ENCODE results near the gene ERG. TPM values are rescaled to one million over a fixed set of nuclear protein-coding genes. Genes with fewer than 3 reads are reported as not detected.

Gene ERG
- total and polyA plus RNA-seq, 4 donors = 3.3 to 6.0 (median 4.1) TPM

DNA sequence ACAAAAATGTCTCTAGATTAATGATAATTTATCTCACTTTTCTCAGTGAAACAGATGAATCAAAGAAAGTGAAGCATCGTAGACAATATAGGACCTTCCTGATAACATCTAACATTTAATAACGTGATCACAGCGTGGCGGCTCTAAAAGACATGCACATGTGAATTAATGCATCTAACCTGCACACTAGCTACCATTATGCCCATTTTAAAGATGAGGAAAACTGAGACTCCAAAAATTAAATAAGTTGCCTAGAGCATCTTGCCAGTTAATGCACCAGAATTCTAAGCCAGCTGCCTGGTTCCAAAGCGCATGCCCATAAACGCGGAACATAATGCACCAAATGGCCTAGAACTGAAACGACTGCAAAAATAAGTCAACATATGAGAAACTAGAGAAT is 23.5 kb downstream of the ERG start:
- TF ChIP-seq TAF1 (conservative IDR thresholded peaks at IDR 0.05) (no peak), NR2F2 (IDR thresholded peaks at IDR 0.05) (no peak), FOXA1 (IDR thresholded peaks at IDR 0.05) (no peak), FOXA2 (IDR thresholded peaks at IDR 0.05) (no peak)
- TF ChIP-seq, protein P1, sequence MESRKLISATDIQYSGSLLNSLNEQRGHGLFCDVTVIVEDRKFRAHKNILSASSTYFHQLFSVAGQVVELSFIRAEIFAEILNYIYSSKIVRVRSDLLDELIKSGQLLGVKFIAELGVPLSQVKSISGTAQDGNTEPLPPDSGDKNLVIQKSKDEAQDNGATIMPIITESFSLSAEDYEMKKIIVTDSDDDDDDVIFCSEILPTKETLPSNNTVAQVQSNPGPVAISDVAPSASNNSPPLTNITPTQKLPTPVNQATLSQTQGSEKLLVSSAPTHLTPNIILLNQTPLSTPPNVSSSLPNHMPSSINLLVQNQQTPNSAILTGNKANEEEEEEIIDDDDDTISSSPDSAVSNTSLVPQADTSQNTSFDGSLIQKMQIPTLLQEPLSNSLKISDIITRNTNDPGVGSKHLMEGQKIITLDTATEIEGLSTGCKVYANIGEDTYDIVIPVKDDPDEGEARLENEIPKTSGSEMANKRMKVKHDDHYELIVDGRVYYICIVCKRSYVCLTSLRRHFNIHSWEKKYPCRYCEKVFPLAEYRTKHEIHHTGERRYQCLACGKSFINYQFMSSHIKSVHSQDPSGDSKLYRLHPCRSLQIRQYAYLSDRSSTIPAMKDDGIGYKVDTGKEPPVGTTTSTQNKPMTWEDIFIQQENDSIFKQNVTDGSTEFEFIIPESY (IDR thresholded peaks at IDR 0.05) = no peak
- H3K27ac ChIP-seq (ENCODE audit: low read depth in 1 of 2, low read length in 2 of 2) = no peak overlapping the region
- H3K36me3 ChIP-seq (ENCODE audit: control insufficient read depth in 4 of 4, insufficient read depth in 3 of 4, low read depth in 1 of 4, low read length in 3 of 4) = no peaks in the 10 kb centered on the region
- WGBS = 92% methylated on average over 8 of the region's 8 CpGs
- H3K4me3 ChIP-seq (ENCODE audit: low read depth in 1 of 3, low read length in 3 of 3) = no peak overlapping the region
- H3K9ac ChIP-seq (ENCODE audit: low read depth in 1 of 2, low read length in 2 of 2) = no peak overlapping the region
- no peaks in the 10 kb centered on the region for H3K9me3 ChIP-seq (ENCODE audit: control insufficient read depth in 4 of 4, low read length in 3 of 4)
- no peak for DNase-seq (ENCODE audit: low spot score)
- H3K27me3 ChIP-seq (ENCODE audit: control insufficient read depth in 4 of 4, insufficient read depth in 4 of 4, low read length in 3 of 4) = peaks cover 0 to 13% (median 2%) of the 10 kb centered on the region in 4 donors
- peaks cover 0 to 6% (median 1%) of the 10 kb centered on the region in 4 donors for H3K4me1 ChIP-seq (ENCODE audit: control insufficient read depth in 4 of 4, insufficient read depth in 4 of 4, low read length in 3 of 4)

DNA sequence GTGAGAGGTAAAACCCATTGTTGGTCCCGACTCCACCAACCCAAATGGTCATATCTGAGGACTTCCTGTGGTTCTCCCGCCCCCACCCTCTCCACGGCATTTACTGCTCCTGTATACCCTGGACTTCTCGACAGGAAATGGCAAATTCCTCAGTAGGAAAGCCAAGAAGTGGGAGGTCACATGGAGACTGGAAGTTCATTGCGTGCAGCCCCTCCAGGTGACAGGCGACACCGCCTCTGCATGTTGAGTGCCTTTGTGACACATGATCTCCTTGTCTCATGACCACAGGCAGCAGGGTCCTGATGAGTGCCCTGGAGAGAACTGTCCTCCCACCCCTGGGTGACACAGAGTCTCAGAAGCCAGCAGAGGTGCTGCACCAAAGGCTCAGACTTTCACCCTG is 24.2 kb downstream of the ERG start:
- no peaks in the 10 kb centered on the region for H3K36me3 ChIP-seq (ENCODE audit: control insufficient read depth in 4 of 4, insufficient read depth in 3 of 4, low read depth in 1 of 4, low read length in 3 of 4)
- no peak overlapping the region for H3K4me3 ChIP-seq (ENCODE audit: low read depth in 1 of 3, low read length in 3 of 3)
- TF ChIP-seq FOXA2 (IDR thresholded peaks at IDR 0.05) = no peak
- no peak for TF ChIP-seq HNF4G (IDR thresholded peaks at IDR 0.05)
- no peak for TF ChIP-seq JUND (IDR thresholded peaks at IDR 0.05)
- no peak overlapping the region for H3K9ac ChIP-seq (ENCODE audit: low read depth in 1 of 2, low read length in 2 of 2)
- H3K4me1 ChIP-seq (ENCODE audit: control insufficient read depth in 4 of 4, insufficient read depth in 4 of 4, low read length in 3 of 4) = peaks cover 0 to 6% (median 1%) of the 10 kb centered on the region in 4 donors
- no peaks in the 10 kb centered on the region for H3K9me3 ChIP-seq (ENCODE audit: control insufficient read depth in 4 of 4, low read length in 3 of 4)
- H3K27me3 ChIP-seq (ENCODE audit: control insufficient read depth in 4 of 4, insufficient read depth in 4 of 4, low read length in 3 of 4) = peaks cover 0 to 14% (median 2%) of the 10 kb centered on the region in 4 donors
- DNase-seq (ENCODE audit: low spot score) = no peak
- 62% methylated on average over 7 of the region's 7 CpGs for WGBS
- H3K27ac ChIP-seq (ENCODE audit: low read depth in 1 of 2, low read length in 2 of 2) = peak overlapping the region in 1 of 2 donors; percentile 0

DNA sequence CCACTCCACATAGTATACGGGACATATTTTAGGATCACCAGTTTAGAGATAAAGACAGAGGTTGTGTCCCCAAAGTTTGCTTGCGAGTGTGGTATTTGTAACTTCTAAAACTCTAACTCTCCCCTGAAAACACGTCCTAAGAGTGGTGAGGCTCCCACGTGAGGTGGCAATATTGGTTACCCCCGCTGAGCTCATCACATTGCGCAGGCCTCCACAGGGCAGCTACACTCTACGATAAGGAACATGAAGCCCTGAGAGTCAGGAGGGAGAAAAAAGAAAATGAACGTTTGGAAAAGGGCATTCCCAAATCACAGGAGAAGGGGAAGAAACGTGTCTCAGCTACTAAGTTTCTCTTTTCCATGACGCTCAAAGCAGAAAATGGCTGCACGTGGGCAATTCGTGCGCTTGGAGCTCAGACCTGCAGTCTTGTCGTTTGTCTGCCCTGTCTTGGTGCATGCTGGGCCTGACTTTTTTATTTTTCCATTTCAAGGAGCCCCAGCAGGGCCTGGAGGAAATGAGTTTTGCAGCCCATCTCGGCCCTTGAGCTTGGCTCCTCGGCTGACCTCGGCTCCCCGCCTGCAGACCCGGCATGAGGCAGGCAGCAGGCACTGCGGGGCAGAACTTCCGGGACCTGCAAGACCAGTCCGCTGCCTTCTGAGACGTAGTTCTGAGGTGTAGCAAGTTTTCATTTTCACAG is 25.7 kb downstream of the ERG start:
- Histone ChIP-seq H3K27me3 (ENCODE audit: control insufficient read depth in 4 of 4, insufficient read depth in 4 of 4, low read length in 3 of 4) (peaks cover 0 to 16% (median 3%) of the 10 kb centered on the region in 4 donors), H3K4me3 (ENCODE audit: low read depth in 1 of 3, low read length in 3 of 3) (no peak overlapping the region), H3K27ac (ENCODE audit: low read depth in 1 of 2, low read length in 2 of 2) (no peak overlapping the region), H3K36me3 (ENCODE audit: control insufficient read depth in 4 of 4, insufficient read depth in 3 of 4, low read depth in 1 of 4, low read length in 3 of 4) (no peaks in the 10 kb centered on the region), H3K9ac (ENCODE audit: low read depth in 1 of 2, low read length in 2 of 2) (no peak overlapping the region), H3K9me3 (ENCODE audit: control insufficient read depth in 4 of 4, low read length in 3 of 4) (no peaks in the 10 kb centered on the region), H3K4me1 (ENCODE audit: control insufficient read depth in 4 of 4, insufficient read depth in 4 of 4, low read length in 3 of 4) (peaks cover 0 to 6% (median 0%) of the 10 kb centered on the region in 4 donors)
- DNase-seq (ENCODE audit: low spot score) = no peak
- TF ChIP-seq RAD21 (IDR thresholded peaks at IDR 0.05) (no peak), TAF1 (conservative IDR thresholded peaks at IDR 0.05) (no peak), HNF4A (conservative IDR thresholded peaks at IDR 0.05) (no peak), FOXA2 (IDR thresholded peaks at IDR 0.05) (no peak), YY1 (IDR thresholded peaks at IDR 0.05) (no peak), HNF4G (IDR thresholded peaks at IDR 0.05) (no peak), FOXA1 (IDR thresholded peaks at IDR 0.05) (no peak), GABPA (IDR thresholded peaks at IDR 0.05 in 1 of 2, conservative IDR thresholded peaks at IDR 0.05 in 1 of 2) (no peak), JUND (IDR thresholded peaks at IDR 0.05) (no peak), RXRA (IDR thresholded peaks at IDR 0.05) (no peak), NR2F2 (IDR thresholded peaks at IDR 0.05) (no peak), SP1 (IDR thresholded peaks at IDR 0.05) (no peak)
- TF ChIP-seq, protein P2, sequence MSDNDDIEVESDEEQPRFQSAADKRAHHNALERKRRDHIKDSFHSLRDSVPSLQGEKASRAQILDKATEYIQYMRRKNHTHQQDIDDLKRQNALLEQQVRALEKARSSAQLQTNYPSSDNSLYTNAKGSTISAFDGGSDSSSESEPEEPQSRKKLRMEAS (IDR thresholded peaks at IDR 0.05) = no peak
- TF ChIP-seq, protein P1 (IDR thresholded peaks at IDR 0.05) = no peak
- TF ChIP-seq, protein P3, sequence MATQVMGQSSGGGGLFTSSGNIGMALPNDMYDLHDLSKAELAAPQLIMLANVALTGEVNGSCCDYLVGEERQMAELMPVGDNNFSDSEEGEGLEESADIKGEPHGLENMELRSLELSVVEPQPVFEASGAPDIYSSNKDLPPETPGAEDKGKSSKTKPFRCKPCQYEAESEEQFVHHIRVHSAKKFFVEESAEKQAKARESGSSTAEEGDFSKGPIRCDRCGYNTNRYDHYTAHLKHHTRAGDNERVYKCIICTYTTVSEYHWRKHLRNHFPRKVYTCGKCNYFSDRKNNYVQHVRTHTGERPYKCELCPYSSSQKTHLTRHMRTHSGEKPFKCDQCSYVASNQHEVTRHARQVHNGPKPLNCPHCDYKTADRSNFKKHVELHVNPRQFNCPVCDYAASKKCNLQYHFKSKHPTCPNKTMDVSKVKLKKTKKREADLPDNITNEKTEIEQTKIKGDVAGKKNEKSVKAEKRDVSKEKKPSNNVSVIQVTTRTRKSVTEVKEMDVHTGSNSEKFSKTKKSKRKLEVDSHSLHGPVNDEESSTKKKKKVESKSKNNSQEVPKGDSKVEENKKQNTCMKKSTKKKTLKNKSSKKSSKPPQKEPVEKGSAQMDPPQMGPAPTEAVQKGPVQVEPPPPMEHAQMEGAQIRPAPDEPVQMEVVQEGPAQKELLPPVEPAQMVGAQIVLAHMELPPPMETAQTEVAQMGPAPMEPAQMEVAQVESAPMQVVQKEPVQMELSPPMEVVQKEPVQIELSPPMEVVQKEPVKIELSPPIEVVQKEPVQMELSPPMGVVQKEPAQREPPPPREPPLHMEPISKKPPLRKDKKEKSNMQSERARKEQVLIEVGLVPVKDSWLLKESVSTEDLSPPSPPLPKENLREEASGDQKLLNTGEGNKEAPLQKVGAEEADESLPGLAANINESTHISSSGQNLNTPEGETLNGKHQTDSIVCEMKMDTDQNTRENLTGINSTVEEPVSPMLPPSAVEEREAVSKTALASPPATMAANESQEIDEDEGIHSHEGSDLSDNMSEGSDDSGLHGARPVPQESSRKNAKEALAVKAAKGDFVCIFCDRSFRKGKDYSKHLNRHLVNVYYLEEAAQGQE (IDR thresholded peaks at IDR 0.05) = no peak
- TF ChIP-seq, protein P4, sequence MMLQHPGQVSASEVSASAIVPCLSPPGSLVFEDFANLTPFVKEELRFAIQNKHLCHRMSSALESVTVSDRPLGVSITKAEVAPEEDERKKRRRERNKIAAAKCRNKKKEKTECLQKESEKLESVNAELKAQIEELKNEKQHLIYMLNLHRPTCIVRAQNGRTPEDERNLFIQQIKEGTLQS (IDR thresholded peaks at IDR 0.05) = no peak
- TF ChIP-seq, protein P5, sequence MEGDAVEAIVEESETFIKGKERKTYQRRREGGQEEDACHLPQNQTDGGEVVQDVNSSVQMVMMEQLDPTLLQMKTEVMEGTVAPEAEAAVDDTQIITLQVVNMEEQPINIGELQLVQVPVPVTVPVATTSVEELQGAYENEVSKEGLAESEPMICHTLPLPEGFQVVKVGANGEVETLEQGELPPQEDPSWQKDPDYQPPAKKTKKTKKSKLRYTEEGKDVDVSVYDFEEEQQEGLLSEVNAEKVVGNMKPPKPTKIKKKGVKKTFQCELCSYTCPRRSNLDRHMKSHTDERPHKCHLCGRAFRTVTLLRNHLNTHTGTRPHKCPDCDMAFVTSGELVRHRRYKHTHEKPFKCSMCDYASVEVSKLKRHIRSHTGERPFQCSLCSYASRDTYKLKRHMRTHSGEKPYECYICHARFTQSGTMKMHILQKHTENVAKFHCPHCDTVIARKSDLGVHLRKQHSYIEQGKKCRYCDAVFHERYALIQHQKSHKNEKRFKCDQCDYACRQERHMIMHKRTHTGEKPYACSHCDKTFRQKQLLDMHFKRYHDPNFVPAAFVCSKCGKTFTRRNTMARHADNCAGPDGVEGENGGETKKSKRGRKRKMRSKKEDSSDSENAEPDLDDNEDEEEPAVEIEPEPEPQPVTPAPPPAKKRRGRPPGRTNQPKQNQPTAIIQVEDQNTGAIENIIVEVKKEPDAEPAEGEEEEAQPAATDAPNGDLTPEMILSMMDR (IDR thresholded peaks at IDR 0.05; ENCODE audit: low read depth, low read length, missing input control) = no peak
- WGBS = 61% methylated on average over 23 of the region's 23 CpGs
